GM18858 (cell line): ENCODE data around the gene ABR.

Source experiments
- ATAC-seq: cut with Tn5 transposase; IDR thresholded peaks from one replicate; pipeline ENCODE4 v1.9.1; 2021; ENCODE audit not compliant: unreplicated experiment

The ABR gene

DNA sequence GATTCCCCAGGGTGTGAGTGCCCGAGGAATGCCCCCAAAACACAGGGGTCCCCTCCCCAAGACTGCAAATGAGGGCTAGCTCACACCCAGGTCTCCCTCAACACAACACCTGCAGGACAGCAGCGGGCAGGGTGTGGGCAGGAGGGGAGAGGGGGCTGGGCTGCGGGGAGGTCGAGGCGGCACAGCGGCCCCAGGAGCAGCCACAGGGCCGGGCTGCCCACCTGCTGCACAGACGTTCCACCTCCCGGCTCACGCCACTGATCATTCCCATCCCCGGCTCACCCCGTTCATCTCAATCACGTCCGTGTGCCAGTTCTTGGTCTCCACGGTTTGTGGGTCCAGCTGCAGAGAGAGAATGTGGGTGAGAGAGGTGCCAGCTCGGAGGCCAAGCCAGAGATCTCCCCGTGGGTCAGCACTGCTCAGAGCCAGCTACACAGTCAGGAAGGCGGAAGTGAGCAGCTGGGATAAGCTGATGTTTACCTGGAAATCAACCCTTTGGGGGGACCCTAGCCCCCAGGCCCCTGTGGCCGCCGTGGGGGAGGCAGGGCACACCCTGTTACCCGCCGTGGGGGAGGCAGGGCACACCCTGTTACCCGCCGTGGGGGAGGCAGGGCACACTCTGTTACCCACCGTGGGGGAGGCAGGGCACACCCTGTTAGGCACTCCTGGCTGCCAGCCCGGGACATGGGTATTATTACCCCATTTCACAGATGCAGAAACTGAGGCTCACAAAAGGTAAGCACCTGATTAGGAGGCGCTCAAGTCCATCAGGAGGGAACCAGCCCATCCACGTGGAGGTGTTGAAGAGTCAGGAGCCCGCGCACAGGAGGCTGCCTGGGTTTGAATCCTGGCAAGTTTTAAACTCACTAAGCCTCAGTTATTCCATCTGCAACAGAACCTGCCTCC, 166.7 kb downstream of the ABR start:
- ATAC-seq: no peak

DNA sequence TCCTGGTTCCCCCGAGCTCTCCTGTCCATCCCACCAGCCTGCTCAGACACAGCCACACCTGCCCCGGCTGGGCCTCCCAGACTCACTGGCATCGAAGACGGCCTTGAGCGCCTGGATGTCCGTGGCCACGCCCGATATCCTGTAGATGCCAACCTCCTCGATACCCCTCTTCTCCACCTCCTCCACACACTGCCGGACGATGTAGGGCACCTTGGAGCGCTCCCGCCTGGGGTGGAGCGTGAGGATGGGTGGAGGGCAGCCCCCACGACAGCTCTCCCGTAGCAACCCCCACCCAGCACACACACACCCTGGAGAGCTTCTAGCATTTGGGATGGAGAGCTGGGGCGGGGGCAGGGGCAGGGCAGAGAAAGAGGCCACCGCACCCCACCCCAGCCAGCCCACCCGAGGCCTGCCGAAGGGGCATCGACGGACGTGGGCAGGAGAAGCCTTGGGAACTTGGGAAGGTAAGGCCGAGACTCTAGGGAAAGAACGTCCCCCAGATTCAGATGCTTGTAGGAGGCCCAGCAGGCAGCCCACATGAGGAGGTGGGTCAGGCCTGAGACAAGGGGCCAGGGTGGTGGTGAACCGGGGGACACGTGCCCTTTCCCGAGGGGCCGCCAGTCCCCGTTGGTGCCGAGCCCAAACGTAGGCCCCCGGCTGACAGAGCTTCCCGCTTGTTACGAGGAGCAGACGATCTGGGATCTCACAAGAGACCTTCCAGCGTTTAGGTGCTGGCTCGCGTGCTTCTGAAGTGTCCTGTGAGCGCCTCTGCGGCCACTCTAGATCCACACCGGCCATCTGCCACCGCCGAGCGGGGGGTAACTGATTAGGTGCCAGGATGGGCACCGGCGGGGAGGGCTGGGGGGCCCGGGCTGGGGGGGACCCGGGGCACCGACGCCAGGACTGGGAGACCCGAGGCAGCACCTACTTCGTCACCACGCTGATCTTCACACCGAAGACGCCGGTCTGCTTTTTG, 167.7 kb downstream of the ABR start:
- no peak for ATAC-seq

DNA sequence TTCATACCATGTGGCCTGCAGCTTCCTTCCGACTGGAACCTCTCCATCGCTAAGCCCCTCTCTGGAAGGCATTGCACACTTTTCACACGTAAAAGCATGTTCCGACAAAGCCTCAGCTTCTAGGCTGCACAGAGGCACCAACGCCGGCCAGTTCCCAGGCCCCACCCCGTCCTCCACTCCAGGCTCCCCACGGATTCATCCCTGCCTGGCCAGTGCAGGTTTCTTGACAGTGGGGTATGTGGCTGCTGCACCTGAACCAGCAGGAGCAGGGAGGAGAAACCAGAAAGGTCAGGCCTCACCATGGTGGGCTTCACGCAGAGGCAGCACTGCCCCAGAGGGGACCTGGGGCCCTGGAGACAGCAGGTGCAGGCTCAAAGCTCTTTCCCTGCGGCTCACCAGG, 168.6 kb downstream of the ABR start:
- ATAC-seq: no peak

DNA sequence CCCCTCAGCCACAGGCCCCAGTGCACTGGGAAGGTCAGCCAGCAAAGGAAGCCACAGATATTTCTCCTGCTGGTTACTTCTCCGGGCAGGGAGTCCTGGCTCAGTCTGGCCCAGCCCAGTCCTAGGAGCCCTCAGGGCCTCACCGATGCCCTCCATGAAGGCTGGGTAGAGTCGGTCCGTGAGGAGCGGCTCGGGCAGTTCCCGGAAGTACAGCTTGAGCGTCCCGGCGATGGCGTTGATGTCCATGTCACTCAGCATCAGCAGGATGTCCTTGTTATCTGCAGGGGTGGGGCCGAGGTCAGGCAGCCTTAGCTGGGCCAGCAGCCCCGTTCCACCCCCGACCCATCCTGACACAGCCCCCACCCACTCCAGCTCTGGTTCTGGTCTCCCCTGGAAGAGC, 169.2 kb downstream of the ABR start:
- ATAC-seq: no peak

DNA sequence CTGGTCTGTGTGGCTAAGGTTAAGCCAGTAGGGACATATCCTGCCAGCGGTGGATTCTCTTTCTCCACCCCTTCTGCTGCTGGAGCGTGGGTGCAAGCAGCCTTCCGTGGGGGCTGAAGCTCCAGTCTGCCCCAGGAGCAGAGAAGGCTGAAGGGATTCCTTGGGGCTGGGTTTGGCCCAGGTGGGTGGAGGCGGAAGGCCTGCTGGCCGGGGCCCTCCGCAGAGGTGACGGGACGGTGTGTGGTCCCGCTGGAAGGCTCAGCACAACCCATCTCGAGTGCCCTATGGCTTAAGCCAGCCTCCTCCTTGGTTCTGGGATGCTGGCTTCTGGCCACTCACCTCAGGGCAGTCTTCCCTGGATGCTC, 169.7 kb downstream of the ABR start:
- no peak for ATAC-seq

DNA sequence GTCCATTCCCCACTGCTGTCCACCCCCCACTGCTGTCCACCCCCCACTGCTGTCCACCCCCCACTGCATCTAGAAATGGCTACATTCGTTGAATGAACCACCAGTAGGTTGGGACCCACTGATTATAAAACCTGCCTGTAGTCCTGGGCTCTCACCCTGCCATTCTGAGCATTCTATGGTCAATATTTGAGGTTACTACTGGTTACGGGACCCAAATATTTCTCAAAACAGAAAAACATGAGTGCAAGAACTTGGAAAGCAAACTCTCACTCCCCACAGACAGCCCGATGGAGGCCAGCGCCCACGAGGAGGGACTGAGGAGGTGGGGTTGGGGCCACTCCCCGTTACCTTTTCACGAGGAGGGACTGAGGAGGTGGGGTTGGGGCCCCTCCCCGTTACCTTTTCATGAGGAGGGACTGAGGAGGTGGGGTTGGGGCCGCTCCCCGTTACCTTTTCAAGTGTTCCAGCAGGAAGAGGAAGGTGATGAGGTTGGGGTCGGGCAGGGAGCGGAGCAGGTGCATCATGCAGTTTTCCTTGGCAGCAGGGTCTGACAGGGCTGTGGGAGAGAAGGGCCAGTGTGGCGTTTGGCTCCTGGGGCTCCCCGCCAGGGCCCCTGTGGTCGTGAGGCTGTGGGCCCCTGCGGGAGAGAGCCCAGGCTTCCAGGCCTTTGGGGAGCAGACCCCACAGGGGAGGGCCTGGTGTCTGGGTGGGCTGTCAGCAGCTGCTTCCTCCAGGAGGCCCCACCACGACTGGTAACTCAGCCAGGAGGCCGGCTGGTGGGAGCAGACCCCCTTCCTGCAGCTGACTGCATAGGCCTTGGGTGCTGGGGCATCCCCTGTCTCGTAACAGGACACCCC, 170.3 kb downstream of the ABR start:
- ATAC-seq: no peak

DNA sequence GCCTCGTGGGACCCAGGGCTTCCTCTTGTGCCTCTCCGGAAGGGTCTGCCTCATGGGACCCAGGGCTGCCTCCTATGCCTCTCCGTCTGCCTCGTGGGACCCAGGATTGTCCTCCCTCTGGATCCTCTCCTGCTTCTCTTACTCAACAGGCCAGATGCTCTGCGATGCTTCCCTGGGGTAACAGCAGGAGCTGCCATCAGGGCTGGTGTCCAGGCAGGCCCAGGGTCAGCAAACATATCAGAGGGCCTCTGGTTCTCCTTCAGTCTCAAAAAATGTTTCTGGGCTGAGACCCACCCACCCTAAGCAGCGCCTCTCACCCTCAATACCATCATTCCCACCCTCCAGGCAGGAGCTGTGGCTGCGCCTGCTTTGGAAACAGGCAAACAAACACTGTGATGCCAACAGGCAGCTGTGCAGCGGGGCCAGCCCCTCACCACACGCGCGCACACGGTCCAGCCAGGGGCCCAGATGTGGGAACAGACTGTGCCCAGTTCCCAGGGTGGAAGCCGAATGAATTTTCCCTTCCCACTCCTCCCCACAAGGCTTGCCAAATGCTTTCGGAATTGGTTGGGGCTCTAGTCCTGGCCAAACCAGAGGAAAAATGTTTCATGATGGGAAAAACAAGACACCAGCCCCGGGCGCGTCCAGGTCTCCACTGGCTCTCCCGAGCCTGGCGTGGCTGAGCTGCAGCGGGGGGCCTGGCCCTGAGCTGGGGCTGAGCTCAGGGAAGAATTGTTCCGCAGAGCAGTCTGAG, 171.6 kb downstream of the ABR start:
- no peak for ATAC-seq

DNA sequence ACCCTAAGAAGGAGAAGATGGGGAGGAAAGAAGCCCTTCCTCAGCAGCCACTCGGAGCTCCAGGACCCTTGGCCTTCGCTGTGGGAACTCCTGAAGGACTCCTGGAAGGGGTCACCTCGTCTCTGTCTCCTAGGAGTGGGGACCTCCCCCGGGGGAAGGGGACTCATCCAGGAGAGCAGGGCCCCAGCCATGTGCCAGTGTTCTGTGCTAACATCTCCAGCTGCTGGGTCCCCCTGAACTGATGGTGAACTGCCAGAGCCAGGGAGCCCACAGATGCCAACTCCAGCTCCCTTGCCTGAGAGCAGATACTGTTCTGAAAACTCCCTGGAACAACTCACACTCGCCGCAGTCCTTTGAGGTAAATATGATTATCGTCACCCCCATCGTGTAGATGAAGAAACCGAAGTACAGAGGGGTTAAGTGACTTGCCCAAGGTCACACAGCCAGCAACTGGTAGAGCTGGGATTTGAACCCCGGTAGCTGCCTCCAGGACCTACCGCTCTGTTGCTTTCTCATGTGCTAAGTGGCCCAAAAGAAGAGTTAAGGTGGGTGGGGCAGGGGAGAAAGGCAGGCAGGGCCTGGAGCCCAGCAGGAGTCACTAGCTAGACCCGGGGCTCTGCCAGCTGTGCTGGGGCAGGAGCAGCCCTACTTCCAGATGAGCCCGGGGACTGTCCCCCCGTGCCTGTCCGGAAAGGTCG, 172.3 kb downstream of the ABR start:
- ATAC-seq: no peak

DNA sequence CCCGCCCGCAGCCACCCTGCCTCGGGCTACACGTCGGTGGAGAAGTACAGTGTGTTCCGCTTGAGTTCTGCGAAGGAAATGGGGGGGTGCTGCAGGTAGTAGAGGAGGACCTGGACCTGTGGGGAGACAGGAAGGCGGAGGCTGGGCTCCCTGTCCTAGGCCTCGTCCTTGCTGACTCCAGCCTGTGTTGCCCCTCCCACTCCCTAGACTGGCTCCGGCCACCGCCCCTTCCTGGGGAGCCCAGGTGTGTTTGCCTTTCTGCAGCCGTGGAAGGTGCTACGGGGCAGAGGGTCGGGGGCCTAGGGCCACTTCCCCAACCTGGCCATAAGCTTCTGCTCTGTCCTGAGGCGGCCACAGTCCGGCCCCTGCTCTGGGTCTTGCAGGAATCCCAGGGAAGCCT, 173.7 kb downstream of the ABR start:
- ATAC-seq: no peak

DNA sequence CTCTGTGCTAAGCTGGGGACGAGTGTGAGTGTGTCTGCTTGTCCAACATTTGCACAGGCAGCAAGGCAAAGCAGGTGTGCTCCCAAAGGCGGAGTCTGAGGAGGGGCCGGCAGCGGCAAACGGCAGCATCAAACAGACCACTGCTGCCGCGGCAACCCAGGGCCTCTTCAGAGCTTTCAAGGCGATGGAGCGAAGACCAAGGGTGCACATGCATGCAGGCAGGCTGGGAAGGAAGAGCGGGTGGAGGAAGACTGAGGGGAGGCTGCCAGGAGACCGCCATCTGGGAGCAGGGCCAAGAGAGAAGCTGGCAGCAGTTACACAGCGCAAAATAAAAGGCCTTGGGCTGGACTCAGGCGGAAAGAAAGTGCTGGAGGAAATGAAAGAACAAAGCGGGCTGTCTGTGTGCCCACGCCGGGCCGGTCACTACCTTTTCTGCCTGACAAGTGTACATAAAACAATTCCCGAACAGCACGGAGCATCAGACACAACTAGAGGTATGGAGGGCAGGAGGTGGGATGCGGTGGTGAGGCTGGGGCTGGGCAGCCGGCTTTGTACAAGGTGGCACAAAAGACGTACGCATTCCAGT, 174.3 kb downstream of the ABR start:
- no peak for ATAC-seq

DNA sequence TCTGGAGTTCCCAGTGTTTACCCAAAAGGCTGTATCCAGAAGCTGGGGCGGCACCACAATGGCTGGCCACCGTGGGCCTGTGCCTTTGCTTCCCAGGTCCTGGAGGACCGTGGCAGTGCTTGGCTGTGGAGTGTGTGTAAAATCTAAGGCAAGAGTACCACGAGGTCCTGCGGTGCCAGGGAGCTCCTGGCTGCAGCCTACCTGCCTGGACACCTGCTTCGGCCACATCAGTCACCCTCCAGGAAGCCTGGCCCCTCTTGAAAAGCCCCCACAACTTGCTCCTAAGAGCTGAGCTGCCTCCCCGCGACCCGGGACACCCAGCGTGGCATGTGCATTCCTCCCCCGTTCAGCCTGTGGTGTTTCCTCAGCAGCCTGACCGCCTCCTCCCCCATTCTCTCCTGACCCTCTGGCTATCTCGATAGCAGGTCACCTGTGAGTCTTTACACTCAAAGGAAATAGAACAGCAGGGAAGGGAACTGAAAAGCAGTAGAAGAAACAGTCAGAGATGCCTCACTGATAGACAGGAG, 174.9 kb downstream of the ABR start:
- ATAC-seq: no peak

DNA sequence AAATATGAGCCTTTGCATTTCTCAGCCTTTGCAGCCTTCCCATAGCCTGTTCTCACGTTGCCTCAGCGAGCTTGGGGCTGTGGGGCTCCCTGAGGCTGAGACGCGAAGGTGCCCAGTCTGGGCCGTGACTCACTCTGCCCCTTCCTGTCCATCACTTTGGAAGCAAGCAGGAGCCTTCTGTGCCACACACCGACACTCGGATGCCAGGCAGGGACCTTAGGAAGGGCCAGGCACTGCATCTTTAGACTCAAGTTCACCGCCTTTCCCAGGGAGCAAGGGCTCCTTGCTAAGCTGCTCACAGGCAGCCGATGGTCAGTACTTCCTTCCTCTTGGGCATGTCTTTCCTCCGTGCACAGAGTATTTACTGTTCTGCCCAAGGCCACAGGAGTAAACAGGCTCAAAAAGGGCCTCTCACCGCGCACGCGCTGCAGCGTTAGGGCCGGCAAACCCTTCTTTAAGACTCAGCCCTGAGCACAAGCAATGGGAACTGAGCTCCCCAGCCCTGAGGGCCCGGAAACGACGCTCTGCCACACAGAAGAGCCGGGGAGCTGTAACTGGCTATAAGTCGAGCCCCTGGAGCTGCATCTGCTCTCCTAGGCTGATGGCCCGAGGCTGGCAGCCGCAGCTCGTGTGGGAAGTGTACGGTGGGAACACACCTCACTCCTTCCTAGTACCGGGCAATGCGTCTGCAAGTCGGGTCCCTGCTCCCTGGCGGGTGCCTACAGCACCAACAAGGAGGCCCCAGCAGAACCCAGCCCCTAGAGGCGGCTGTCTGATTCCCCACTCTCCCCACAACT, 175.6 kb downstream of the ABR start:
- ATAC-seq: no peak

DNA sequence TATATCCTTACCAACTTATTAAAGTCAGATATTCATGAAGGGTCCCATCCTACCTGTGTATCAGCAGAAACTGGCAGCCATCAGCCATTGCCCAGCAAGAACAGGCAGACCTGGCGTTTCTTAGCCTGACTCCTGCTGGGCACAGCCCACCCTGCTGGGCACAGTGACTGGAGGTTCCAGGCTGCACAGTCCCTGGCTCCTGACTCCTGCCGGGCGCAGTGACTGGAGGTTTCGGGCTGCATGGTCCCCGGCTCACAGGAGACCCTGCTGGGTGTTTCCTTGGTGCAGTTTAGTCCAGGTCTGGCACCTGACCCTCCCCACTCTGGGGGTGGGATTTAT, 176.2 kb downstream of the ABR start:
- ATAC-seq: no peak

DNA sequence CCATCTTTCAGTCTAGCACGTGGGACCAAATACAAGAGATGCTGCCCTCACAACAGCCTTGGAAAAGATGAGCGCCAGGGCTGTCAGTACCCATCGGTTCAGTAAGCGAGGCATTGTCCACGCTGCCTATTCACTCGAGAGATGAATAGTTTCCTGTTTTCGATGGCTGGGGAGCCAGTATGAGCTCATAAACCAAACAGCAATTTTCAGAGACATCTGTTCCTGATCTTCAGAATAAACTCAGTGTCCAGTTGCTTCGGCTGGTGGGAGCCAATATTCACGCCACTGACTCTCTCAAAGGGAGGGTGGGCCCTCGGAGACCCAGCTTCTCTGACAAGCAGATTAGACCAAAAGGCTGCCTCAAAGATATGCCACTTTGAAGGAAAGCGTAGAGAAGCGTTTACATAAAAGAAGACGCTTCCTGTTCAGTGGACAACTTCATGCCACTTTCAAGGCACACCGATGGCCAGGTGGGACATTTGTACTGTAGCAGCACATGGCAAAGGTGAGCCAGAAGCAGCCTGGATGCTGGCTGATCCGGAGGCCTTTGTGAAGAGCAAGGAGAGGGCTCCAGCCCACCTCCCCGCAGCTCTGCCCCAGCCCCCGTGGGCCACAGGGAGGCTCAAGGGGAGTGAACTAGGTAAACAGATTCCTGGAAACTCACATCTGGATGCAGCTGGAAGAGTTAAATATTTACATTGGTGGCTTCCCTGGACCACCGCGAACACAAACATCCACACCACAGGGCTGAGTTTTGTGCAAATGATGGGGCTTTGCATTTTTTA, 176.8 kb downstream of the ABR start:
- ATAC-seq: no peak

DNA sequence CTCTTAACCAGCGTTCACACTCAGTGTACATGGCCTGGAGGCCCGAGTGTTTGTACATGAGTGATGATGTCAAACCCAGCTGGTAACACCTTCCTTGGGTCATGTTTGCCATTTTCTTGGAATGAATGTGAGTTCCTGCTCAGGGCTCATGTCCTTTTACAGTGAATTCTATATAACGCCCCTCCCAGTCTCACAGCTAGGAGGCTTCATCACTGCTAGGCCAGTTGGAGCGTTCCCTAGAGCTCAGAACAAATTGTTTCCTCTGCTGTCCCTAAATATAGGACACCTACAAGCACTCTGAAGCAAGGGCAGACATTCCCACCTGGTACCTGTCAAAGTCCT, 177.4 kb downstream of the ABR start:
- no peak for ATAC-seq

DNA sequence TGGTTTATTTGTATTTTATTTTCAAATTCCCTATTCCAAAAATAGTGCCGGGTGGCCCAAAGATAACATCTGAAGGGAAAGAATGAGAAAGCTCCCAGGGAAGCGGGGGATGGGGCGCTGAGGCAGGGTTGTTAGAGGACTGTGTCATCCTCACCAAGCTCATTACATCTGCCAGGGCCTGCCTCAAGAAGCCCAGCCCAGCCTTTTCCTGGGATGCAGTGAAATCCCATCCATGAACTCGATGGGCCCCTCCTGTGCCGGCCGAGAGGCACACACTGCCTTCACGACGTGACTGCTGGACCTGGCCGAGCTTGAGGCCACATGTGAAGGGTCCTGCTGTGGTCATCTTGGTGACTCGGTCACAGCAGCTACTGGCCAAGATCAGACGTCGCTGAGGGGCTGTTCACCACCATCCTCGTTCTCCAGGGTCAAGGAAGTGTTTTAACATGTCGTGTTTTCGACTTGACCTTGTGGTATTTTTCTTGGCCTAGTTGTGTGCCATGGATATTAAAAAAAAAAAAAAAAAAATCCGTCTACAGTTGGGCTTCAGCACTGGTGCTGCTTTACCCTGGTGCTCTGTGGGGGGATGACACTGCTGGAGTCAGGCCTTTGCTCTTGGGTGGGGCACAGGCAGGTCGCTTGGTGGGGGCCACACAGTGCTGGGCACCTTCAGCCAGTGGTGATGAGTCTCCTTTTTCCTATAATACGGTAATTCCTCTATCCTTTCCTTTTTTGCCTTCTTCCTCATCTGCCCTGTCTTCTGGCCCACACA, 178.0 kb downstream of the ABR start:
- ATAC-seq: no peak
